OCI-LY7 (cell line): Measurements from ENCODE around the gene CAPZB. TPM values are rescaled to one million over a fixed set of nuclear protein-coding genes. Genes with fewer than 3 reads are reported as not detected.

ENCODE experiments used
- BruUV-seq: library from RNA; stranded (reverse); fragments of 400-500 nt; replicated peaks from 2 replicates; lab custom pipeline; 2021; lab: Mats Ljungman, UMichigan
- CTCF ChIA-PET: fragments of 300-600 bp; sonication (Branson Sonifier 250); formaldehyde crosslinking; loops from one replicate; lab custom pipeline; 2022; ENCODE audit warnings: antibody characterized with exemption; ENCODE audit not compliant: unreplicated experiment; lab: Charles Lee
- POLR2A ChIA-PET: fragments of 300-600 bp; sonication (Branson Sonifier 250); formaldehyde crosslinking; loops from one replicate; lab custom pipeline; 2022; ENCODE audit warnings: antibody characterized with exemption; lab: Charles Lee
- DNase-seq: peaks from one replicate; pipeline ENCODE4 v3.0.0-alpha.2; 2015; ENCODE audit warnings: low spot score
- H2AFZ ChIP-seq: fragments of 200-600 bp; sonication (generic), shearing (Covaris generic); 2 replicates; pipeline ENCODE4 v1.6.1; 2014; ENCODE audit warnings: mild to moderate bottlenecking, antibody characterized with exemption, low read length, moderate library complexity
- H3K27ac ChIP-seq: fragments of 200-600 bp; sonication (generic); 2 replicates; pipeline ENCODE4 v1.5.1; 2014; ENCODE audit warnings: mixed run types, low read depth, mild to moderate bottlenecking, moderate library complexity, low read length, inconsistent platforms; ENCODE audit not compliant: poor library complexity, severe bottlenecking
- H3K36me3 ChIP-seq: fragments of 200-600 bp; sonication (generic); 2 replicates; pipeline ENCODE4 v1.6.1; 2014; ENCODE audit warnings: mild to moderate bottlenecking, antibody characterized with exemption, low read length, moderate library complexity, mixed read lengths; ENCODE audit not compliant: insufficient read depth
- H3K4me1 ChIP-seq: fragments of 200-600 bp; sonication (generic); 2 replicates; pipeline ENCODE4 v1.5.1; 2014; ENCODE audit warnings: mild to moderate bottlenecking, low read length; ENCODE audit not compliant: insufficient read depth, poor library complexity, severe bottlenecking
- H3K4me2 ChIP-seq: fragments of 200-600 bp; sonication (generic); 2 replicates; pipeline ENCODE4 v1.6.1; 2014; ENCODE audit warnings: mild to moderate bottlenecking, low read length
- H3K4me3 ChIP-seq: fragments of 200-600 bp; sonication (generic); 2 replicates; pipeline ENCODE4 v1.5.1; 2014; ENCODE audit warnings: mild to moderate bottlenecking, low read depth, low read length; ENCODE audit not compliant: poor library complexity, severe bottlenecking
- H3K79me2 ChIP-seq: fragments of 200-600 bp; sonication (generic); 2 replicates; pipeline ENCODE4 v1.6.1; 2016; ENCODE audit warnings: low read depth, mild to moderate bottlenecking, low read length, moderate library complexity, mixed read lengths; ENCODE audit not compliant: insufficient read depth
- H3K9me2 ChIP-seq: fragments of 200-600 bp; sonication (generic); 2 replicates; pipeline ENCODE4 v1.6.1; 2016; ENCODE audit warnings: mild to moderate bottlenecking, low read length, mixed read lengths; ENCODE audit not compliant: insufficient read depth
- H3K9me3 ChIP-seq: fragments of 200-600 bp; sonication (generic); 2 replicates; pipeline ENCODE4 v1.6.1; 2014; ENCODE audit warnings: mild to moderate bottlenecking, mixed run types, low read length, mixed read lengths
- H4K20me1 ChIP-seq: fragments of 200-600 bp; sonication (generic); 2 replicates; pipeline ENCODE4 v1.6.1; 2014; ENCODE audit warnings: mild to moderate bottlenecking, antibody characterized with exemption, low read length, moderate library complexity, mixed read lengths; ENCODE audit not compliant: insufficient read depth
- CTCF ChIP-seq: fragments of 200-600 bp; sonication (generic); conservative IDR thresholded peaks from 2 replicates; pipeline ENCODE4 v1.5.1; 2014; ENCODE audit warnings: mild to moderate bottlenecking, antibody characterized with exemption, low read length, moderate library complexity, mixed read lengths
- EZH2phosphoT487 ChIP-seq: fragments of 200-600 bp; sonication (generic); IDR thresholded peaks from 2 replicates; pipeline ENCODE4 v1.6.1; 2018; ENCODE audit warnings: low read depth, borderline replicate concordance, mild to moderate bottlenecking, mixed run types, antibody characterized with exemption, low read length, moderate library complexity, mixed read lengths
- intact Hi-C: fragments of 100-400 bp; cut with micrococcal nuclease; formaldehyde crosslinking; loops from one replicate; pipeline ENCODE4 v1.10.0; 2022; ENCODE audit not compliant: unreplicated experiment
- total RNA-seq, 2 experiments: library from RNA; depleted of rRNA in 1 of 2; stranded (reverse); fragments of >200 nt in 1 of 2; shearing (Covaris generic) in 1 of 2; gene quantifications; 2 replicates each; pipeline ENCODE4 v1.2.3, GENCODE V29; 2014 to 2022

The CAPZB gene
- total RNA-seq, 2 experiments from 2014 or later: 61.3 to 187 TPM

DNA sequence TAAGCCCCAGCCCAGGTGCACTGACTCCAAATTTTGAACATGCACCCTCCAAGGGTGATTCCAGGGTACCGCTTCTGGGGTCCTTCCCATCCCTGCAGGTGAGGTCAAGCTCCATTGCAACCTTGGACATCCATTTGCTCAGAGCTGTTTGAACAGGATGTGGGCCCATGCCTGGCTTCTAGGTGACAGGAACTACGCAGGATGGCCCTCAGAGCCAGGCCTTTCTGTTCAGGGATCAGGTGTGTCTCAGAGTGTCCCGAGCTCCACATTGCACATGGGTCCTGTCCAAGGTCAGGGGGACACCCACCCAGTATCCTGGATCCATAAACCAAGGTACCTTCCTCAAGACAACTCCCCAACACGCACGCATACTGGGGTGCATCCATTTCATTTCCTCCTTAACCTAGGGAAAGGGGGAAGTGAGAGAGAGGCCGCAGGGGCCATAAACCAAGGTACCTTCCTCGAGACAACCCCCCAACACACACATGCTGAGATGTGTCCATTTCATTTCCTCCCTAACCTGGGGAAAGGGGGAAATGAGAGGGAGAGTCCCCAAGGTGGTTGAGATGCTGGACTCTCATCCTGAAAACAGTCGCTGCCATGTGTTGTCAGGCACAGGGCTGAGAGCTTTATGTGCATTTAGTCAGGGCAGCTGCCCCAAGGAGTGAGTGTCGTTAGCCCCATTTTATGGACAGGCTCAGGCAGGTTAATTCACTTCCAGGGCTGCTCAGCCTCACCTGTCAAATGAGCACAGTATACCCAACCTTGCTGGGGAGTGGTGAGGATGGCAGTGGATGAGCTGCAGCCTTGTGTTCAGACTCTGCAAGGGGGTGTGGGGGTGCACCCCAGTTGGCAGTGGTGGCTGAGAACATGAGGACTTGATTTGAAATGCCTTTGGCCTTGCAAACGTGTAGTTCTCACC is 171.1 kb downstream of the CAPZB start:
- CTCF ChIA-PET: no interaction called here
- H3K4me1 ChIP-seq: peaks cover 62% of the 10 kb centered on the region

GRCh38 chr1:19313636-19313959 is 171.7 kb downstream of the CAPZB start:
- Histone ChIP-seq H4K20me1 (no peaks in the 10 kb centered on the region), H3K9me2 (no peaks in the 10 kb centered on the region), H2AFZ (no peak overlapping the region), H3K79me2 (peaks cover 18% of the 10 kb centered on the region; the same call in 1 of the 2 replicates), H3K4me2 (peak overlapping the region; percentile 88), H3K4me3 (peak overlapping the region; percentile 82), H3K4me1 (peaks cover 62% of the 10 kb centered on the region), H3K9me3 (no peaks in the 10 kb centered on the region), H3K27ac (peak overlapping the region; percentile 91), H3K36me3 (peaks cover 6% of the 10 kb centered on the region; the same call in 1 of the 2 replicates)
- BruUV-seq: TSS peak; percentile 57
- ChIA-PET CTCF (no interaction called here), POLR2A (no interaction called here)
- no peak for DNase-seq
- intact Hi-C loops: no loop called here
- TF ChIP-seq CTCF (no peak), EZH2phosphoT487 (no peak)

More for the DNA sequence above, 171.1 kb downstream of the CAPZB start:
- Histone ChIP-seq H3K79me2 (peaks cover 18% of the 10 kb centered on the region; the same call in 1 of the 2 replicates), H3K27ac (peak overlapping the region; percentile 91), H3K9me3 (no peaks in the 10 kb centered on the region), H3K4me3 (peak overlapping the region; percentile 82), H2AFZ (no peak overlapping the region), H3K36me3 (peaks cover 12% of the 10 kb centered on the region), H3K4me2 (peak overlapping the region; percentile 88), H4K20me1 (no peaks in the 10 kb centered on the region), H3K9me2 (no peaks in the 10 kb centered on the region)
- DNase-seq: peak; percentile 68
- no TSS peak for BruUV-seq
- TF ChIP-seq EZH2phosphoT487 (no peak), CTCF (no peak)
- intact Hi-C loops: loop anchor here (2.0 kb wide), 1 partner anchor 63 kb away; the partner anchor contains the start of genes EMC1 and MRTO4
- POLR2A ChIA-PET: no interaction called here
